ENCODE data around the gene RPS13.
"Not testable (repeated sequence)": the region's sequence is repeated elsewhere in the genome, so short reads cannot be mapped to it uniquely, and the experiment has no call there.

The RPS13 gene

DNA sequence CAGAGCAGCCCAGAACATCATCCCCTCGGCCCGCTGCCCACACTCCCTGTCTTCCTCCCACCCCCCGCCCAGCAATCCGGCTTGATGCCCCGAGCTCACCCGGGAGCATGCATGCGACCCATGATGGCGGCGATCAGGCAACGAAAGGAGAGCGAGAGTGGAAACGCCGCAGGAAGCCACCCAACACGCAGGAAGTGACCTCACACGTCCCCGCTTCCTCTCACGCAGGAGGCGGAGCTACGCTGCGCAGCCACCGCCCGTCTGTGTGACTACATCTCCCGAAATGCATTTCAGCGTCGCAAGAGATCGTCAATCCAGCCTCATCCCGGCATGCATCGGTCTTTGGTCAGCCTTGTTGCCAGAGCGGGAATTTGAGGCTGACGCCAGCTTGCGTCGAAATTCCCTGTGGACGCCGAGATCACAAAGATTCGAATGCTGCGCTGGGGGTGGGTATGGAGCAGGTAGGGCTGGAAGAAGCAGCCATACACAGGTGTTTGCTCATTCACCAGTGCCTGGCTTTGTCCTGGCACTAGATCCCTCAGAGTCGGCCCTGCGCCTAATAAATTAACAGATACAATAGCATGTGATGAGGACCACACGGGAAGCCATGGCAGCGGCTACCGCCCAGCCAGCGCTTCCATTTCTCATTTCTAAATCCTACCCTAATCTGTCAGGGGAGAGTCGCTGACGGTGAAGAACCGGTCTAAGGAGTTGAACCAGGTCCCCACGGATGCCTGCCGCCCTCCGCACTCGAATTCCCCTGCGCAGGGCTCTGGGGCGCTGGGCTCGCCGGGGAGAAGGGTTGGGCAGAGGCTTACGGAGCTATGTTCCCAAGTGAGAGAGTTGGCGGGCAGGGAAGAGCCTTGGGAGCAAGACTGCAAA is at the start of gene RPS13:
RPS13 (minus strand) TSS at position 148 of the 882 bp plus-strand sequence; CDS start at position 122, 26 bp downstream.
- peak; percentile 83 to 90 for DNase-seq (ENCODE audit: low read depth in 2 of 2, low spot score in 1 of 2)

DNA sequence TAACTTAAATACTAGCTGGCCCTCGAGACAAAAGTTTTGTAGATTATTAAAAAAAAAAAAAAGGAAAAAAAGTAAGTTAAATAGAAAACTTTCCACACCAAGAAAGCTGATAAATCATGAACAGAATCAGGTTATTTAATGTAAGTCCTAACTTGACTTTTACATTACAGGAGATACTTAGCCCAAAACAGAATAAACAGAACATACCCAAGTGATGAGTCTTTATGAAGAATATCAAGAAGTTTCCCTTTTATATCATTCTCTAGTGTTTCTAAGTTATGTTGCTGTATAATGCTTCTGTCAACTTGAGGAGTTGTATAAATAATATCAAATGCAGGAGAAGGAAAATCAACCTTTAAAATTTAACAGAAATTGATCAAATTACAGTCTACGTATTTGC is 44.5 kb upstream of the RPS13 start:
- DNase-seq (ENCODE audit: low read depth in 2 of 2, low spot score in 1 of 2): no peak

DNA sequence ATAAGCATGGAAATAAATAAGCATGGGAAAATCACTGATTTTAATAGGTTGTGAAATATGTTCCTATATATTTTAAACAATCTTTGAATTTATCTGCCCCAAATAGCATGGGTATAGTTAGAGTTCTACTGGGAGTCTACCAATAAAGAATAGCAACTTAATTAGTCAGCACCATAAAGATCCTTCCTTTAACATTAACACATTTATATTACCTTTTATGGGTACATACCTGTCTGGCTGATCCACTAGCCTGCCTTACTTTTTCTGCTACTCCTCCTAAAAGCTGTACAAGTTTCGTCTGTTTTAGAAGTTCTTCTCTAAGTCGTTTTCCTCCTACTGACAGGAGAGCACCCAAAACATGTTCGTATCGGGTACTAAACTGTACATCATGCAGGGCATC is 39.8 kb upstream of the RPS13 start:
- DNase-seq (ENCODE audit: low read depth in 2 of 2, low spot score in 1 of 2): no peak

DNA sequence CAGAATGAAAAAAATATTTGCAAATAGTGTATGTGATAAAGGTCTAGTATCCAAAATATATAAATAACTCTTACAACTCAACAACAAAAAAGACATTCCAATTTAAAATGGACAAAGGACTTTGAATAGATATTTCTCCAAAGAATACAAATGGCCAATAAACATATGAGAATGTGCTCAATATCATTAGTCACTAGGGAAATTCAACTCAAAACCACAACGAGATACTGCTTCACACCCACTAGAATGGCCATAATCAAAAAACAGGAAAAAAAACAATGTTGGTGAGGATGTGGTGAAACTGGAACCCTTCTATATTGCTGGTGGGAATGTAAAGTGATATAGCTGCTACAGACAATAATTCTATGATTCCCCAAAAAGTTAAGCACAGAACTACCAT is 38.6 kb upstream of the RPS13 start:
- no peak for DNase-seq (ENCODE audit: low read depth in 2 of 2, low spot score in 1 of 2)

DNA sequence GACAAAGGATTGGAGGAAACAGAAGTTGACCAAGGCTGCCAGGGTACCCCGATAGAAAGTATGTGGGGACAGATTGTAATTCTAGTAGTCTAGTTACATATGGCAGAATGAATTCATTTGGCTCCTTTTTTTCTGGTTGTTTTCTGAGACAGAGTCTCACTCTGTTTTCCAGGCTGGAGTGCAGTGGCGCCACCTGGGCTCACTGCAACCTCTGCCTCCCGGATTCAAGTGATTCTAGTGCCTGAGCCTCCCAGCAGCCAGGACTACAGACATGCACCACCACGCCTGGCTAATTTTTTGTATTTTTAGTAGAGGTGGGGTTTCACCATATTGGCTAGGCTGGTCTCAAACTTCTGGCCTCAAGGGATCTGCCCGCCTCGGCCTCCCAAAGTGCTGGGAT is 30.3 kb upstream of the RPS13 start:
- not testable (repeated sequence) for DNase-seq (ENCODE audit: low read depth in 2 of 2, low spot score in 1 of 2)

DNA sequence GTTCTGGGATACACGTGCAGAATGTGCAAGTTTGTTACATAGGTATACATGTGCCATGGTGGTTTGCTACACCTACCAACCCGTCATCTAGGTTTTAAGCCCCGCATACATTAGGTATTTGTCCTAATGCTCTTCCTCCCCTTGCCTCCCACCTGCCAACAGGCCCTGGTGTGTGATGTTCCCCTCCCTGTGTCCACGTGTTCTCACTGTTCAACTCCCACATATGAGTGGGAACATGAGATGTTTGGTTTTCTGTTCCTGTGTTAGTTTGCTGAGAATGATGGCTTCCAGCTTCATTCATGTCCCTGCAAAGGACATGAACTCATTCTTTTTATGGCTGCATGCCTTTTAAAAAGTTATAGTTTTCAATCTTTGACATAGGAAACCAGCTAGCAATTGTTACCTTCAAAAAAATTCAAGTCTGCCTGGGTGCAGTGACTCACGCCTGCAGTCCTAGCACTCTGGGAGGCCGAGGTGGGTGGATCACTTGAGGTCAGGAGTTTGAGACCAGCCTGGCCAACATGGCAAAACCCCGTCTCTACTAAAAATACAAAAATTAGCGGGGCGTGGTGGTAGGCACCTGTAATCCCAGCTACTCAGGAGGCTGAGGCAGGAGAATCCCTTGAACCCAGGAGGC is 28.1 kb upstream of the RPS13 start:
- not testable (repeated sequence) for DNase-seq (ENCODE audit: low read depth in 2 of 2, low spot score in 1 of 2)

DNA sequence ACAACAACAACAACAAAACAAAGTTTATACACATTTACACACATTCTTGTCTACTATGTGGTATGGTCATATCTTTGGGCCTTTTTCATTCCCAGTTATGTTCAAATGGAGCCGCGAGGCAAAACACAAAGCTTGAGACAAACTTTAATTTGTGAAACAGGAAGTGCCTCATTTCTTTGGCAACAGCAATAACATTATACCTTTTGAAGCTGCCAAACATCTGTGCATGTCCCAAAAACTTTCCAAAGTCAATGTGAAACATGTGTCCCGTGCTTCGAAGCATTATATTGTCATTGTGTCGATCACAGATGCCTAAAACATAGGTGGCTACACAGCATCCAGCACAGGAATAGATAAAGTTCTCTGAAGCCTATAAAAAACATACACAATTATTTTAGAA is 25.0 kb upstream of the RPS13 start:
- DNase-seq (ENCODE audit: low read depth in 2 of 2, low spot score in 1 of 2): no peak

DNA sequence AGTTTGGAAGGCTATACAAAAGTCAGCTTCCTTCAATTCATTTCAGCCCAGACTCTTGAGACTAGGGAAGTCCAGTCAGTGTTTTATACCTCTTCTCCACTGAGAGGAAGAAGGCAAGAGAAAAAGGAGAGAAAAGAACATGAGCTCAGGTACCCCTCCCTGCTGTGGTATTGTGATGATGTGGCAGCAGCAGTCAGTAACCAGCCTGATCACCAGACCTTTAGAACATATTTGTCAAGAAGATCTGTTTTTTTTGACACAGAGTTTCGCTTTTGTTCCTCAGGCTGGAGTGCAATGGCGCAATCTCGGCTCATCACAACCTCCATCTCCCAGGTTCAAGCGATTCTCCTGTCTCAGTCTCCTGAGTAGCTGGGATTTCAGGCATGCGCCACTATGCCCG is 21.2 kb upstream of the RPS13 start:
- DNase-seq (ENCODE audit: low read depth in 2 of 2, low spot score in 1 of 2): no peak

DNA sequence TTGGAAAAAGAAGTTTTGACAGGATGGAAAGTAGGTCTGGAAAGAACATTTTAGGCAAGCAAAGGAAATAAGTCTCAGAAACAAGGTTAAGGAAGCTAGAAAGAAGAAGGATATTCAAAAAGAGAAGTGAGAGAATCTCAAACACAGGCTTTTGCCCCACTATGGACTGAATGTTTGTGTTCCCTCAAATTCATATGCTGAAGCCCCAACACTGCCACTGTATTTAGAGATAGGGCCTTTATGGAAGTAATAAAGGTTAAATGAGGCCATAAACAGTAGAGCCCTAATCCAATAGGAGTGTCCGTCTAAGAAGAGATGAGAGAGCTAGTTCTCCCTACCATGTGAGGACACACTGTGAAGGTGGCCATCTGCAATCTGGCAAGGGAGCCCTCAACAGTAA is 20.6 kb upstream of the RPS13 start:
- no peak for DNase-seq (ENCODE audit: low read depth in 2 of 2, low spot score in 1 of 2)

DNA sequence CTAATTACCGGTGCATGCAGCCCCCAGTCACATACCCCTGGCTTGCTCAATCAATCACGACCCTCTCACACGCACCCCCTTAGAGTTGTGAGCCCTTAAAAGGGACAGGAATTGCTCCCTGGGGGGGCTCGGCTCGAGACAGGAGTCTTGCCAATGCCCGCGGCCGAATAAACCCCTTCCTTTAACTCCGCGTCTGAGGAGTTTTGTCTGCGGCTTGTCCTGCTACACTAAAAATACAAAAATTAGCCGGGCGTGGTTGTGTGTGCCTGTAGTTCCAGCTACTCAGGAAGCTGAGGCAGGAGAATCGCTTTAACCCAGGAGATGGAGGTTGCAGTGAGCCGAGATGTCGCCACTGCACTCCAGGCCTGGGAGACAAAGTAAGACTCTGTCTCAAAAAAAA is 8.5 kb upstream of the RPS13 start:
- DNase-seq (ENCODE audit: low read depth in 2 of 2, low spot score in 1 of 2): not testable (repeated sequence)

DNA sequence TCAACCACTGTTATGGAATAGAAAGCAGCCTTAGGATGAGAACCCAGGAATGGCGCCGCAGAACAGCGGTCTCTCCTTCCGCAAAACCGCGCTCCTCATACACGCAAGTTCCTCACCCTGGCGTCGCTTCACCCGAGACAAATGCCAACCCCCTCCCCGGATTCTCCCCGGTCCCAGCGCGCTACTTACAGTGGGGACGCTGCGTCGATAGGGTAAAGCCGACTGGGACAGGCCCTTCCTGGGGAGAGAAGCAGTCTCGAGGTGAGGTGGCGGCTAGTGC is 287 bp downstream of the RPS13 start:
- peak; percentile 7 to 17 for DNase-seq (ENCODE audit: low read depth in 2 of 2, low spot score in 1 of 2)

DNA sequence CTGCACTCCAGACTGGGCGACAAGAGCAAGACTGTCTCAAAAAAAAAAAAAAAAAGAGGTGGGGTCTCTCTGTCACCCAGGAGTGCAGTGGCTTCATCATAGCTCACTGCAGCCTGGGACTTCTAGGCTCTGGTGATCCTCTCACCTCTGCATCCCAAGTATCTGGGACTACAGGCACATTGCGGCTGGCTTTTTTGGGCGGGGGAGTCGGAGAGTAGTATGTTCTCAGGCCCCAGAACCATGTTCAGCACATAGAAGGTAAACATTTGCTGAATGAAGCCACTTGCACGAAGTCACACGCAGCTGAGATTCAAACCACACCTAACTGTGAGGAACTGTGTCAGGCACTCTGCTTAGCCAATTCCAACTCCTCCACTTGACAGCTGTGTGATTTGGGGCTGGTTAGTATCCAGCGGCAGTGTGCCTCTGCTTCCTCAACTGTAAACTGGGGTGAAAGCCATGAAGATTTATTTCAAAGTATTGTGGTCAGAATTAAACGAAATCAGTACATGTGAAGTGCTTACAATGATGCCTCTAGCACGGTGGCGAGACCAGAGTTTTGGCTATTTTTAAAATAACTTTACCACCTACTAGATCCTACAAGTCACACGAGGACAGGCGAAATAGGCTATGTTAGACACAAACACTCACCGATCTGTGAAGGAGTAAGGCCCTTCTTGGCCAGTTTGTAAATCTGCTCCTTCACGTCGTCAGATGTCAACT is 789 bp downstream of the RPS13 start:
- DNase-seq (ENCODE audit: low read depth in 2 of 2, low spot score in 1 of 2): no peak

DNA sequence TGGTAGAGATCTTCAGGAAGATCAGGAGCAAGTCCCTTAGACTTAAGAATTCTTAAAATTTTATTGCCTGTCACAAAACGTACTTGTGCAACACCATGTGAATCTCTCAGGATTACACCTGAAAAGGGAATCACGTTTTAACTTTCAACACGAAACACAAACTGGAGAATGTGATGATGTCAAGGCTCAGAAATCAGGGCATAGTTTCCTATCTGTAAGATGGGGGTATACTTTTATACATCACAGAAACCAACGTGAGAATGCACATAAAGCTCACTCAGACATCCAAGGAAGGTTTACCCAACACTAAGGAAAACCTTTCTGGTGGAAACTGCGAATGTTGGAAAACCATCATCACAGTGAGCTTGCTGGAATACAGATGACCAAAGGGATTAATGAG is 2.0 kb downstream of the RPS13 start:
- DNase-seq (ENCODE audit: low read depth in 2 of 2, low spot score in 1 of 2): no peak

DNA sequence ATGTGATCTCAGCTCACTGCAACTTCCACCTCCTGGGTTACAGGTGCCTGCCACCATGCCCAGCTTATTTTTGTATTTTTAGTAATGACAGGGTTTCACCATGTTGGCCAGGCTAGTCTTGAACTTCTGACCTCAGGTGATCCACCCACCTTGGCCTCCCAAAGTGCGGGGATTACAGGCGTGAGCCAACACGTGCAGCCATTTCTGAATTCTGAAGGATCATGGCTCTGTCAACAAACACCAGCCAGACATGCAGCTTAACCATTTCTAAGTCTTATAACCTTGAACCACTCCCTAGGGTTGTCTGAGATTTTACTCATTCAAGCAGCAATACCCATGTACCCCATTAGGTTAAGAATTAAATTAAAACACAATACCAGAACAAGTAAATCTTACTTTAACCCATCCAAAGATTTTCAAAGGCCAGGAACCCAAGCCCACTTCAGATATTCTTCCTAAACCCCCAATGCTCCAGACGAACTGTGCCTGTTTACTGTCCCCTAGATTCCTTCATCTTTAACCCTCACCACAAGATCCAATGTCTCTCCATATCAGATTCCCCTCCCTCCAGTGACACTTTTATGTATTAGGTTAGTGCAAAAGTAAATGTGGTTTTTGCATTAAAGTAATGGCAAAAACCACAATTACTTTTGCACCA is 4.0 kb downstream of the RPS13 start:
- DNase-seq (ENCODE audit: low read depth in 2 of 2, low spot score in 1 of 2): no peak

DNA sequence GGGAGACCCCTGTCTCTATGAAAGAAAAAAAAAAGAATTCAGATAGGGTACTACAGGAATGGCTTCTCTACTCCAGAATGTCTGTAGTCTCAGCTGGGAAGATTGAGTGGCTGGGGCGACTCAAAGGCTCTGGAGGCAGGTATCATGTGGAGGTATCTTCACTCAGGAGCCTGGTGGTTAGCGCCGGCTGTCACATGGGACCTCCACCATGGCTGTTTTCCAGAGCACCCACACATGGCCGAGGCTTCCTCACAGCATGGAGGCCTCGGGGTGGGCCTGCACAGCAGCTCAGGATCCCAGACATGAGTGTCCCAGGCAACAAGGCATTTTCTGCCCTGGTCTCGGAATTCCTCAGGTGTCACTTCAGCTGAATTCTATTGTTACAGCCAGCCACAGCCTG is 10.1 kb downstream of the RPS13 start:
- DNase-seq (ENCODE audit: low read depth in 2 of 2, low spot score in 1 of 2): no peak

DNA sequence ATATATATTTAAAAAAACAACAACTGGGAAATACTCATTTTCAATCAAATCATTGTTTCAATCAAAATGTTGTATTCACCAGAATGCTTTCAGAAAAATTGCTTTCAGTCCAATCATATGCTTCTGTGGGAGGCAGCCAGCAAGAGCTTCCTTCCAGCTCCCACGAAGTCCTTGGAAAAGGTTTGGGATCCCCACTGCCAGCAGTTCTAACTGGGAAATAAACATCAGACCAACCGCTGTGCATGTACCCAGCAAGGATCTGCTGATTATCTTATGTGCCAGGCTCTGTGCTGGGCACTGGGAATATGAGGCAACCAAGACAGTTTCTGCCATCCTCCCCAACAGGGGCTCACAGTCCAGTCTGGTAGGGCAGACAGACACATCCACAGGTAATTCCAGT is 10.8 kb downstream of the RPS13 start:
- DNase-seq (ENCODE audit: low read depth in 2 of 2, low spot score in 1 of 2): no peak

DNA sequence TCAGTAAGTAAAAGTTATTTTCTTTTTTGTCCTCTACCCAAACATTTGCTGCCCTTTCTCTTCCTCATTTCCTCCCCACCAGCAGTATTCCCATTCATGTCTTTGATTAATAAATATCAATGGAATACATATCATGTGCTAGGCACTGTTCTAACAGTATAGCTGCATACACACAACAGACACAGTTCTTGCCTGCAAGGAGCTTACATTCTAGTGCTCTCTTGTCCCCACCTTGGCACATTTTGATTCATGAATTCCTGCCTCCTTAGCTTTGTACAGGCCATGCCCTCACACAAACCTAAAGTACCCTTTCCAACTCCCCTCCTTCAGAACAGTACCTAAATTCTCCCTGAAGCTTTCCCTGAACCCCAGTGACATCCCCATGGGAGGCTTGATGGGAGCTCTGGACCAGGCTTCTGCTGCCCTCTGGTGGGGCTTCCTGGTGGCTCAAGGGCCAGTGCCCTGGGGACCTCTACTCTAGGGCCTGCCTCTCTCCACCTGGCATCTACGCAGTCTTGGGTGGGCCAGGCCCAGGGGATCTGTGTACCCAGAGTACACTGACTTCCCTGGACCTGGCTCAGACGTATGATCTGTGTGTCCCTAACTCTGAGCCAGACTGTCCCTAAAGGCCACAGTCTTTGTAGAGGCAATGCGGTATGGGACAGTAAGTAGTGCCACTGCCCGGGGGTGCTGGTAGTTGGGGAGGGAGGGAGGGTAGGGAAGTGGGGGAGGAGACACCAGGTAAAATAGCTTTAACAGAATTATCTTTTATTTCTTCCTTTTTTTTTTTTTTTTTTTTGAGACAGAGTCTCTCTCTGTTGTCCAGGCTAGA is 14.1 kb downstream of the RPS13 start:
- DNase-seq (ENCODE audit: low read depth in 2 of 2, low spot score in 1 of 2): no peak

DNA sequence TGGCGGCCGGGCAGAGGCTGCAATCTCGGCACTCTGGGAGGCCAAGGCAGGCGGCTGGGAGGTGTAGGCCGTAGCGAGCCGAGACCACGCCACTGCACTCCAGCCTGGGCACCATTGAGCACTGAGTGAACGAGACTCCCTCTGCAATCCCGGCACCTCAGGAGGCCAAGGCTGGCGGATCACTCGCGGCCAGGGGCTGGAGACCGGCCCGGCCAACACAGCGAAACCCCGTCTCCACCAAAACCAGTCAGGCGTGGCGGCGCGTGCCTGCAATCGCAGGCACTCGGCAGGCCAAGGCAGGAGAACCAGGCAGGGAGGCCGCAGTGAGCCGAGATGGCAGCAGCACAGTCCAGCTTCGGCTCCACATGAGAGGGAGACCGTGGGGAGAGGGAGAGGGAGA is 26.3 kb downstream of the RPS13 start:
- not testable (repeated sequence) for DNase-seq (ENCODE audit: low read depth in 2 of 2, low spot score in 1 of 2)

DNA sequence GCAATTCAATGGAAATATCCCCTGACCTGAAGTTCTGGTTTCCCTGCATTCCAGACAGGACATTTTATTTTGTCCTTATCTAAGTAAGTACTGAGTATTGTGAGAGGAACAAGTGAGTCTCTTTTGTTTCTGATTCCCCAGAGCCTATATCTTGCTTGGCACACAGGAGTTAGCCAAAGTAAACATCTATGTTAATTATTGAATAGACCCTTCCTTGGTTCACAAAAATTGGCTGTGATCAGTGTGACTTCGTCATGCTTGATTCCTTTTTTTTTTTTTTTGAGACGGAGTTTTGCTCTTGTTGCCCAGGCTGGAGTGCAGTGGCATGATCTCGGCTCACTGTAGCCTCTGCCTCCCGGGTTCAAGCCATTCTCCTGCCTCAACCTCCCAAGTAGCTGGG is 29.0 kb downstream of the RPS13 start:
- DNase-seq (ENCODE audit: low read depth in 2 of 2, low spot score in 1 of 2): not testable (repeated sequence)

DNA sequence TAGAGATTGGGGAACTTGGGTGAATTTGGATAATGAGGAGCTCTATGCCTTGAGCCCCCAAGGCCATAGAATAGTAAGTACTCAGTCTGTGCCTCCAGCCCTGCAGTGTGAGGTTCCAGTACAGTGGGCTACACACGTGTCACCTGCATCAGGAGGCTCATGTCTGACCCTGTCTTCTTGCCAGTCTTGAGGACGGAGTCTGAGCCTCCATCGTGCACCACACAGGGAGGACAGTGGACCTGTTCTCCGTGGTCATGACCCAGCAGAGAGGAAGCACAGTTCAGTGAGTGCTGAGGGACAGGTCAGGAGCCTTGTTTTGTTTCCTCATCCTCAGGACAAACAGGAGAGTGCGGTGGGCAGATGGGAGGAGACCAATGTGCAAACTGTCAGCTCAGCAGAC is 30.8 kb downstream of the RPS13 start:
- DNase-seq (ENCODE audit: low read depth in 2 of 2, low spot score in 1 of 2): no peak

All from stimulated activated CD8-positive, alpha-beta memory T cell treated with anti-CD3 and anti-CD28 coated beads, Interleukin-4, amount 100 ng/mL, for 1 hour (primary cell).